Panc1 (cell line): ENCODE measurements around the gene GSS. TPM values are rescaled to one million over a fixed set of nuclear protein-coding genes. Genes with fewer than 3 reads are reported as not detected.

Source experiments
- ATAC-seq: fragments of 200-7000 bp; cut with Tn5 transposase; 2 replicates; pipeline ENCODE4 v1.9.1; 2020; ENCODE audit warnings: mild to moderate bottlenecking, moderate library complexity
- BruUV-seq: library from RNA; stranded (reverse); fragments of 400-500 nt; replicated peaks from 2 replicates; lab custom pipeline; 2021; lab: Mats Ljungman, UMichigan
- CTCF ChIA-PET: fragments of 300-600 bp; sonication (Branson Sonifier 250); formaldehyde crosslinking; loops from one replicate; lab custom pipeline; 2022; ENCODE audit warnings: antibody characterized with exemption; lab: Charles Lee
- POLR2A ChIA-PET: fragments of 300-600 bp; sonication (Branson Sonifier 250); formaldehyde crosslinking; loops from one replicate; lab custom pipeline; 2022; ENCODE audit warnings: antibody characterized with exemption; lab: Charles Lee
- DNase-seq: peaks from one replicate; pipeline ENCODE4 v3.0.0-alpha.2; 2010; ENCODE audit warnings: low read depth, low spot score
- H3K27ac ChIP-seq: 2 replicates; pipeline ENCODE4 v1.5.1; 2011; ENCODE audit warnings: mild to moderate bottlenecking, low read length, inconsistent platforms
- H3K27me3 ChIP-seq: fragments of 200-500 bp; sonication (Bioruptor generic); 2 replicates; pipeline ENCODE4 v1.6.0; 2014; ENCODE audit warnings: low read length, inconsistent platforms; ENCODE audit not compliant: control insufficient read depth, insufficient read depth
- H3K36me3 ChIP-seq: fragments of 200-500 bp; sonication (Bioruptor generic); 2 replicates; pipeline ENCODE4 v1.5.1; 2014; ENCODE audit warnings: inconsistent platforms, mild to moderate bottlenecking, low read length, moderate library complexity; ENCODE audit not compliant: control insufficient read depth, insufficient read depth
- H3K4me1 ChIP-seq: 2 replicates; pipeline ENCODE4 v1.5.1; 2011; ENCODE audit warnings: inconsistent platforms, mild to moderate bottlenecking, low read length, moderate library complexity; ENCODE audit not compliant: control insufficient read depth, insufficient read depth
- H3K4me3 ChIP-seq, 2 experiments: 2 replicates each; pipeline ENCODE4 v1.5.1; 2011 to 2012; ENCODE audit warnings: low read depth in 2 of 2, low read length in 2 of 2, mild to moderate bottlenecking in 2 of 2, inconsistent platforms in 1 of 2, moderate library complexity in 1 of 2
- H3K9me3 ChIP-seq: fragments of 200-500 bp; sonication (Bioruptor generic); 2 replicates; pipeline ENCODE4 v1.5.1; 2014; ENCODE audit warnings: low read depth, mild to moderate bottlenecking, inconsistent platforms, low read length, moderate library complexity; ENCODE audit not compliant: control insufficient read depth, insufficient read depth
- CTCF ChIP-seq: fragments of 450-650 bp; IDR thresholded peaks from 2 replicates; pipeline ENCODE4 v1.5.1; 2017; ENCODE audit warnings: mild to moderate bottlenecking
- POLR2AphosphoS5 ChIP-seq: IDR thresholded peaks from 2 replicates; pipeline ENCODE4 v1.6.1; 2012; ENCODE audit warnings: mild to moderate bottlenecking, low read depth, low read length, moderate library complexity
- REST ChIP-seq, 2 experiments: IDR thresholded peaks; 2 replicates each; pipeline ENCODE4 v1.6.1; 2011 to 2012; ENCODE audit warnings: low read depth in 2 of 2, control low read depth in 1 of 2, low read length in 1 of 2, mild to moderate bottlenecking in 1 of 2, moderate library complexity in 1 of 2; ENCODE audit not compliant: insufficient read depth in 1 of 2
- SIN3A ChIP-seq: IDR thresholded peaks from 2 replicates; pipeline ENCODE4 v1.6.1; 2012; ENCODE audit warnings: low read depth, mild to moderate bottlenecking, low read length, moderate library complexity, borderline replicate concordance; ENCODE audit not compliant: insufficient read depth
- TCF7L2 ChIP-seq: IDR thresholded peaks from 2 replicates; pipeline ENCODE4 v1.6.1; 2011; ENCODE audit warnings: mild to moderate bottlenecking, low read depth, low read length, inconsistent platforms
- in situ Hi-C: cut with HindIII; loops from 2 replicates; pipeline ENCODE4 v1.10.0; 2016; ENCODE audit warnings: low sequenced_read_pairs, low pct_unique_long_range_greater_than_20kb
- intact Hi-C: fragments of 100-400 bp; cut with micrococcal nuclease; formaldehyde crosslinking; loops from one replicate; pipeline ENCODE4 v1.10.0; 2022; ENCODE audit not compliant: unreplicated experiment
- total RNA-seq: library from RNA; stranded (reverse); gene quantifications from one replicate; pipeline ENCODE4 v1.2.1, GENCODE V29; 2021; ENCODE audit not compliant: unreplicated experiment

GSS gene
- total RNA-seq, 1 experiment from 2014 or later = 64.8 TPM

DNA sequence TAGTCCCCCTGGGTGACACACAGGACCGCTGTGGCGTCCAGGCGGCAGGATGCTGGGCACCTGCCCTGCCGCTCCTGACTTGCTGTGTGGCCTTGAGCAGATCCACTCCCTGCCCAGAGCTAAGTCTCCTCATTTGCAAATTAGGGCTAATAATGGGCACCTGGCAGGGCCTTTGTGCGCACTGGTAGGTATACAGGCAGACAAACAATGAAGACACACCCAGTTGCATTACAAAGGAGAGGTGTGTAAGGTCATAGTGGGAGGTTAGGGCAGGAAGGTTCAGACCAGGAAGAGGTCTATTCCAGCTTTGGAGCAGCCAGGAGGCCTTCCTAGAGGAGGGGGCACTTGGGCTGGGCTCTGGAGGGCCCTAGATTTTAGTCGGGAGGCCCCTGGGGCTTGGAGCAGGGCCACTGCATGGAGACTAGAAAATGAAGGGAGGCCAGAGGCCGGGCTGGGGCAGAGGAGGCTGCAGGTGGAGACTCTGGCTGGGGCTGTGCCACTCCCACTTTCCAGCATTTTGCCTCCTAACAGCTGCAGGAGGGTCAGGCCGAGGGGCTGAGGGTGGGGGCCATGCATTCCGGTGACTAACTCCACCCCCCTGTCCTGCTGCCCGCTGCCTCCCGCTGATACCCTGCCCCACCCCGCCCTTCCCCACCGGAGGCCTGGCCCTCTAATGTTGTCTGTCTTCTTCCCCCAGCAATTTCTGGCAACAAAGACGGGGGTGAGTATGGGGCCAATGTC, 28.6 kb upstream of the GSS start:
- no peaks in the 10 kb centered on the region for H3K27me3 ChIP-seq
- intact Hi-C loops = no loop called here
- POLR2A ChIA-PET = no interaction called here
- no TSS peak for BruUV-seq
- no peaks in the 10 kb centered on the region for H3K4me1 ChIP-seq
- CTCF ChIA-PET = interaction anchor here (0.5 to 0.7 kb wide), 2 partner anchors 30 to 112 kb away, joined by 3 to 6 read pairs; no protein-coding TSS in a partner anchor
- no peak overlapping the region for H3K27ac ChIP-seq
- ATAC-seq (no peak), DNase-seq (no peak)
- in situ Hi-C loops = no loop called here
- no peak overlapping the region for H3K4me3 ChIP-seq
- no peaks in the 10 kb centered on the region for H3K36me3 ChIP-seq
- TF ChIP-seq SIN3A = no peak
- TF ChIP-seq POLR2AphosphoS5 = no peak
- TF ChIP-seq CTCF = no peak
- no peak for TF ChIP-seq TCF7L2
- no peak for TF ChIP-seq REST (IDR thresholded peaks at IDR 0.05; ENCODE audit: insufficient read depth in 1 of 2, low read depth in 2 of 2, low read length in 1 of 2)
- H3K9me3 ChIP-seq = no peaks in the 10 kb centered on the region

- BruUV-seq = no TSS peak
- ChIA-PET CTCF (no interaction called here), POLR2A (interaction anchor here (0.6 kb wide), 1 partner anchor 351 kb away, joined by 6 read pairs; no protein-coding TSS in a partner anchor)
- H3K4me1 ChIP-seq = no peaks in the 10 kb centered on the region
- intact Hi-C loops = no loop called here
- in situ Hi-C loops = no loop called here
- no peaks in the 10 kb centered on the region for H3K27me3 ChIP-seq
- no peak overlapping the region for H3K27ac ChIP-seq
- no peak for DNase-seq
- H3K36me3 ChIP-seq = no peaks in the 10 kb centered on the region
- no peak overlapping the region for H3K4me3 ChIP-seq
- TF ChIP-seq CTCF = no peak
- no peak for TF ChIP-seq POLR2AphosphoS5
- TF ChIP-seq REST (IDR thresholded peaks at IDR 0.05; ENCODE audit: insufficient read depth in 1 of 2, low read depth in 2 of 2, low read length in 1 of 2) = no peak
- no peak for TF ChIP-seq SIN3A
- no peak for TF ChIP-seq TCF7L2
- no peaks in the 10 kb centered on the region for H3K9me3 ChIP-seq
- no peak for ATAC-seq
These were observed 27.6 kb upstream of the GSS start for GRCh38 chr20:34983089-34983820.
